Astrocyte of the hippocampus (primary cell): ENCODE data around the gene BHLHE41.

Experiments used
- DNase-seq: peaks from one replicate; pipeline ENCODE4 v3.0.0; 2011; ENCODE audit warnings: low read depth, low spot score

BHLHE41 gene

DNA sequence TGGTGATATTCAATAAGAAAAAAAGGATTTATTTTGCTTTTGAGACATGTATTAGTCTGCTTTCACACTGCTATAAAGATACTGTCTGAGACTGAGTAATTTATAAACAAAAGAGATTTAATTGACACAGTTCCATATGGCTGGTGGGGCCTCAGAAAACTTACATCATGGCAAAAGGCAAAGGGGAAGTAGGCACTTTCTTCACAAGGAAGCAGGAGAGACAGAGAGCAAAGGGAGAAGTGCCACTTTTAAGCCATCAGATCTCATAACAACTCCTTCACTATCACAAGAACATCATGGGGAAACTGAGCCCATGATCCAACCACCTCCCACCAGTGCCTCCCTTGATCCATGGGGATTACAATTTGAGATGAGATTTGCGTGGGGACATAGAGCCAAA lies 43.9 kb downstream of the BHLHE41 start:
- DNase-seq, result no peak

DNA sequence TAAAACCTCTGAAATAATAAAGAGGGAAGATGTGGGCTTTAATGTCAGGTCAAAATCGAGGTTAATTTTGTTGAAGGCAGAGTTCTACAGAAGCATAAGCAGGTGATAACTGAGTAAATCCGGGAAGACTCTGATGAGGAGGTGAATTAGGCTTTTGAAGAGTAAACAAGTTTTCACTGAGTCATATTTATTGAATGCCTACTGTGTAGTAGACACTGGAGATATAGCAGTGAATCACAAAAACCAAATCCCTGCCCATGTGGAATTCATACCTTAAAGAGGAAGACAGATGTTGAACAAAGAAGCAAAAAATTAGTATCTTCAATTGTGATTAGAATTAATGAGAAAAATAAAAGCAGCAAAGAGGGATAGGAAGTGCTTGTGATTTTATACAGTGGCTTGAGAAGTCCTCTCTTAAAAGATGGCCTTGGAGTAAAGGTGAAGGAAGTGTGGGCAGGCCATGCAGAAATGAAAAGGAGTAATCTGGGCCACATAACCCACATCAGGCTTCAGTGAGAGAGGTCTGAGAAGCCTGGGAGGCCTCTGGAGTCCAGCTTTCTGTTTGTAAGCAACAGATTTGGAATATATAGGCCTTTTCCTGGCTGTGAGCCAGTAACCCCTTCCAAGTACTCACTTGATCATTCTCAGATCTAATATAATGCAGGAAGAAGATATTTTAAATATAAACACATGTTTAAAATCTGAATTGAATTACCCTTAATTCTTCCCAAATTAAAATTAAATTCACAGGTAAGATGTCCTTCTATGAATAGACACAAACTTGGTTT lies 46.7 kb downstream of the BHLHE41 start:
- DNase-seq, result no peak
